Mesenchymal stem cell (in vitro differentiated cells and primary cell): ENCODE results near the gene PRPF19.

Experiments used
- DNase-seq: peaks from one replicate; pipeline ENCODE4 v3.0.0-alpha.2; 2013
- H2AFZ ChIP-seq: one replicate; pipeline ENCODE4 v1.6.1; 2013; ENCODE audit warnings: low read depth, mild to moderate bottlenecking, control low read depth, inconsistent platforms, low read length, moderate library complexity
- H2AK5ac ChIP-seq: 2 replicates; pipeline ENCODE4 v1.6.1; 2013; ENCODE audit warnings: low read length, moderate library complexity, mild to moderate bottlenecking, inconsistent platforms; ENCODE audit not compliant: severe bottlenecking
- H2BK120ac ChIP-seq: one replicate; pipeline ENCODE4 v1.6.1; 2013; ENCODE audit warnings: low read depth, mild to moderate bottlenecking, inconsistent platforms, low read length, moderate library complexity
- H2BK12ac ChIP-seq, 2 experiments: one replicate each; pipeline ENCODE4 v1.6.1; 2013; ENCODE audit warnings: inconsistent platforms in 2 of 2, low read length in 2 of 2, mild to moderate bottlenecking in 2 of 2, moderate library complexity in 2 of 2, control low read depth in 1 of 2
- H2BK15ac ChIP-seq: one replicate; pipeline ENCODE4 v1.6.1; 2013; ENCODE audit warnings: mild to moderate bottlenecking, low read depth, inconsistent platforms; ENCODE audit not compliant: poor library complexity, severe bottlenecking
- H2BK5ac ChIP-seq: 2 replicates; pipeline ENCODE4 v1.6.1; 2013; ENCODE audit warnings: low read depth, mild to moderate bottlenecking, low read length, control low read depth, inconsistent platforms; ENCODE audit not compliant: poor library complexity, severe bottlenecking
- H3K14ac ChIP-seq, 2 experiments: one replicate each; pipeline ENCODE4 v1.6.1; 2013; ENCODE audit warnings: inconsistent platforms in 2 of 2, low read length in 2 of 2, control low read depth in 1 of 2, mild to moderate bottlenecking in 1 of 2, moderate library complexity in 1 of 2
- H3K18ac ChIP-seq, 2 experiments: one replicate each; pipeline ENCODE4 v1.6.1; 2013; ENCODE audit warnings: inconsistent platforms in 2 of 2, low read length in 2 of 2, control low read depth in 1 of 2, low read depth in 1 of 2, mild to moderate bottlenecking in 1 of 2
- H3K23ac ChIP-seq, 2 experiments: one replicate each; pipeline ENCODE4 v1.6.1; 2013; ENCODE audit warnings: inconsistent platforms in 2 of 2, low read length in 2 of 2, mild to moderate bottlenecking in 2 of 2, moderate library complexity in 2 of 2, control low read depth in 1 of 2
- H3K27ac ChIP-seq: 2 replicates; pipeline ENCODE4 v1.5.1; 2013; ENCODE audit warnings: mild to moderate bottlenecking, moderate library complexity, low read length, control low read depth, inconsistent platforms; ENCODE audit not compliant: poor library complexity, severe bottlenecking
- H3K27me3 ChIP-seq, 2 experiments: 2 replicates each; pipeline versions ENCODE4 v1.6.1 to v1.7.0; 2013; ENCODE audit warnings: low read length in 2 of 2, mild to moderate bottlenecking in 2 of 2, moderate library complexity in 2 of 2, control low read depth in 1 of 2, inconsistent platforms in 1 of 2; ENCODE audit not compliant: control insufficient read depth in 1 of 2, insufficient read depth in 1 of 2
- H3K36me3 ChIP-seq, 2 experiments: 2 replicates each; pipeline versions ENCODE4 v1.6.1 to v1.7.0; 2013; ENCODE audit warnings: low read length in 2 of 2, control low read depth in 1 of 2, inconsistent platforms in 1 of 2, low read depth in 1 of 2, mild to moderate bottlenecking in 1 of 2; ENCODE audit not compliant: insufficient read depth in 2 of 2, control insufficient read depth in 1 of 2
- H3K4ac ChIP-seq, 2 experiments: one replicate each; pipeline ENCODE4 v1.6.1; 2013; ENCODE audit warnings: inconsistent platforms in 2 of 2, low read length in 2 of 2, mild to moderate bottlenecking in 2 of 2, moderate library complexity in 2 of 2, control low read depth in 1 of 2, low read depth in 1 of 2
- H3K4me1 ChIP-seq: 2 replicates; pipeline ENCODE4 v1.6.1; 2013; ENCODE audit warnings: low read depth, low read length, control low read depth; ENCODE audit not compliant: control insufficient read depth, insufficient read depth
- H3K4me2 ChIP-seq: 2 replicates; pipeline ENCODE4 v1.6.1; 2013; ENCODE audit warnings: low read length, mild to moderate bottlenecking, inconsistent platforms; ENCODE audit not compliant: poor library complexity, severe bottlenecking
- H3K4me3 ChIP-seq, 2 experiments: 2 replicates each; pipeline versions ENCODE4 v1.5.1 to v1.7.0; 2013; ENCODE audit warnings: low read length in 2 of 2, mild to moderate bottlenecking in 2 of 2, control low read depth in 1 of 2, low read depth in 1 of 2; ENCODE audit not compliant: insufficient read depth in 1 of 2
- H3K79me1 ChIP-seq: replicated peaks from 2 replicates; pipeline ENCODE4 v1.6.1; 2013; ENCODE audit warnings: mild to moderate bottlenecking, control low read depth, low read length, inconsistent platforms; ENCODE audit not compliant: poor library complexity, severe bottlenecking
- H3K9ac ChIP-seq: 2 replicates; pipeline ENCODE4 v1.7.0; 2013; ENCODE audit warnings: mild to moderate bottlenecking, low read length, moderate library complexity
- H3K9me3 ChIP-seq: 2 replicates; pipeline ENCODE4 v1.7.0; 2013; ENCODE audit warnings: mild to moderate bottlenecking, low read length; ENCODE audit not compliant: control insufficient read depth
- H4K8ac ChIP-seq: one replicate; pipeline ENCODE4 v1.6.1; 2013; ENCODE audit warnings: inconsistent platforms, mild to moderate bottlenecking, low read length, moderate library complexity
- H4K91ac ChIP-seq: one replicate; pipeline ENCODE4 v1.6.1; 2013; ENCODE audit warnings: mild to moderate bottlenecking, low read length, inconsistent platforms
- WGBS: methylation state at CpG from one replicate; pipeline ENCODE4 v1.1.7; 2013; ENCODE audit warnings: mixed read lengths; 5-methylcytosine and 5-hydroxymethylcytosine counted together

The PRPF19 gene

DNA sequence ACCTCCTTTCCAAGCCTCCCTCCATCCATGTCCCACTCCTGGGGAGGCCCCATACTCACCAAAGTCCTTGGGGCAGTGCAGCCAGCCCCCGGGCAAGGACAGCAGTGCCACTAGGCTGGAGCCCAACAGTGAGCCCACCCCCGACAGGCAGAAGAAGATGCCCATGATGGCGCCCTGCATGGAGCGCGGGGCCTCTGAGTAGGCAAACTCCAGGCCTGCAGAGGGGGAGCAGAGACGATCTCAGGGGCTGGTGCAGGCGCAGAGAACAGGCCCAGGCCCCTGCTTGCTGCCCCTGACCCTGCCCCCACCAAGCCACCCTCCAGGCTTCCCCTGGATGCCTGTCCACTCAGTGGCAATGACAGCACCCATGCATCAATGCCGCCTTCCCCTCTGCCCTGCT is 31.4 kb upstream of the PRPF19 start:
- no peak overlapping the region for H2BK12ac ChIP-seq
- H3K9me3 ChIP-seq, result no peaks in the 10 kb centered on the region
- H3K18ac ChIP-seq, result no peak overlapping the region
- H3K9ac ChIP-seq, result no peak overlapping the region
- no peak overlapping the region for H4K8ac ChIP-seq
- no peak overlapping the region for H2BK120ac ChIP-seq
- peaks cover 6% of the 10 kb centered on the region for H3K4me1 ChIP-seq
- no peak overlapping the region for H3K4ac ChIP-seq
- no peak overlapping the region for H4K91ac ChIP-seq
- no peak for DNase-seq
- no peaks in the 10 kb centered on the region for H3K79me1 ChIP-seq
- H2BK5ac ChIP-seq, result no peak overlapping the region
- H2AK5ac ChIP-seq, result no peak overlapping the region
- H3K4me2 ChIP-seq, result no peak overlapping the region
- no peak overlapping the region for H3K4me3 ChIP-seq
- H3K36me3 ChIP-seq, result peaks cover 33 to 78% of the 10 kb centered on the region in 2 experiments
- H3K27ac ChIP-seq, result no peak overlapping the region
- no peaks in the 10 kb centered on the region for H3K27me3 ChIP-seq
- 94% methylated on average over 8 of the region's 8 CpGs for WGBS
- no peak overlapping the region for H2AFZ ChIP-seq
- no peak overlapping the region for H3K23ac ChIP-seq
- H2BK15ac ChIP-seq, result no peak overlapping the region
- H3K14ac ChIP-seq, result no peak overlapping the region

- Histone ChIP-seq H3K4me1 (peaks cover 9% of the 10 kb centered on the region), H2BK5ac (no peak overlapping the region), H3K9ac (no peak overlapping the region), H2AK5ac (no peak overlapping the region), H3K27ac (no peak overlapping the region), H3K23ac (no peak overlapping the region), H3K4me3 (no peak overlapping the region), H3K4me2 (no peak overlapping the region), H3K36me3 (peaks cover 27 to 75% of the 10 kb centered on the region in 2 experiments), H3K18ac (no peak overlapping the region), H3K9me3 (no peaks in the 10 kb centered on the region), H2BK15ac (no peak overlapping the region), H3K4ac (no peak overlapping the region), H3K79me1 (no peaks in the 10 kb centered on the region), H4K91ac (no peak overlapping the region), H2BK12ac (no peak overlapping the region), H2AFZ (no peak overlapping the region), H4K8ac (no peak overlapping the region), H3K27me3 (no peaks in the 10 kb centered on the region), H2BK120ac (no peak overlapping the region), H3K14ac (no peak overlapping the region)
- WGBS, result 93% methylated on average over 12 of the region's 12 CpGs
- DNase-seq, result no peak
These were observed 30.8 kb upstream of the PRPF19 start for GRCh38 chr11:60937144-60937527.

DNA sequence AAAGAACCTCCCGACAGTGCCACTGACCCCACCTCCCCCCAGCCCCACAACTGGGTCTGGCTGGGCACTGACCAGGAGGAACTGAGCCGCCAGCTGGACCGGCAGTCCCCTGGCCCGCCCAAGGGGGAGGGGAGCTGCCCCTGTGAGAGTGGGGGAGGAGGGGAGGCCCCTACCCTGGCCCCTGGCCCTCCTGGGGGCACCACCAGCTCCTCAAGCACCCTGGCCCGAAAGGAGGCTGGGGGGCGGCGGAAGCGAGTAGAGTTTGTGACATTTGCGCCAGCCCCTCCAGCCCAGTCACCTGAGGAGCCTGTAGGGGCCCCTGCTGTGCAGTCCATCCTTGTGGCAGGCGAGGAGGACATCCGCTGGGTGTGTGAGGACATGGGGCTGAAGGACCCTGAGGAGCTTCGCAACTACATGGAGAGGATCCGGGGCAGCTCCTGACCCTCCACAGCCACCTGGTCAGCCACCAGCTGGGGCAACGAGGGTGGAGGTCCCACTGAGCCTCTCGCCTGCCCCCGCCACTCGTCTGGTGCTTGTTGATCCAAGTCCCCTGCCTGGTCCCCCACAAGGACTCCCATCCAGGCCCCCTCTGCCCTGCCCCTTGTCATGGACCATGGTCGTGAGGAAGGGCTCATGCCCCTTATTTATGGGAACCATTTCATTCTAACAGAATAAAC is 30.2 kb upstream of the PRPF19 start:
- H3K4me1 ChIP-seq, result peaks cover 9% of the 10 kb centered on the region
- H3K36me3 ChIP-seq, result peaks cover 22 to 75% of the 10 kb centered on the region in 2 experiments
- H3K4me3 ChIP-seq, result no peak overlapping the region
- no peak overlapping the region for H4K8ac ChIP-seq
- H3K18ac ChIP-seq, result no peak overlapping the region
- no peak overlapping the region for H3K23ac ChIP-seq
- no peak overlapping the region for H2BK12ac ChIP-seq
- H3K14ac ChIP-seq, result no peak overlapping the region
- H2BK5ac ChIP-seq, result no peak overlapping the region
- H2BK15ac ChIP-seq, result no peak overlapping the region
- no peak for DNase-seq
- H2AFZ ChIP-seq, result no peak overlapping the region
- H3K9ac ChIP-seq, result no peak overlapping the region
- H3K4me2 ChIP-seq, result no peak overlapping the region
- H2AK5ac ChIP-seq, result no peak overlapping the region
- H3K27ac ChIP-seq, result no peak overlapping the region
- 90% methylated on average over 17 of the region's 18 CpGs for WGBS
- no peak overlapping the region for H4K91ac ChIP-seq
- H3K27me3 ChIP-seq, result no peaks in the 10 kb centered on the region
- H3K9me3 ChIP-seq, result no peaks in the 10 kb centered on the region
- H2BK120ac ChIP-seq, result no peak overlapping the region
- H3K4ac ChIP-seq, result no peak overlapping the region
- no peaks in the 10 kb centered on the region for H3K79me1 ChIP-seq

- 91% methylated on average over 21 of the region's 27 CpGs for WGBS
- Histone ChIP-seq H3K18ac (no peak overlapping the region), H3K4ac (no peak overlapping the region)
These were observed 29.5 kb upstream of the PRPF19 start for GRCh38 chr11:60935676-60936442.

More at GRCh38 chr11:60935676-60936442, 29.5 kb upstream of the PRPF19 start:
- no peak for DNase-seq
- Histone ChIP-seq H3K4me3 (no peak overlapping the region), H3K23ac (no peak overlapping the region), H3K14ac (no peak overlapping the region), H3K9me3 (no peaks in the 10 kb centered on the region), H3K27ac (no peak overlapping the region), H3K4me2 (no peak overlapping the region), H3K79me1 (no peaks in the 10 kb centered on the region), H3K27me3 (no peaks in the 10 kb centered on the region), H3K36me3 (peaks cover 14 to 78% of the 10 kb centered on the region in 2 experiments), H2BK12ac (no peak overlapping the region), H2BK120ac (no peak overlapping the region), H2AFZ (no peak overlapping the region), H2AK5ac (no peak overlapping the region), H4K8ac (no peak overlapping the region), H3K4me1 (peaks cover 9% of the 10 kb centered on the region), H3K9ac (no peak overlapping the region), H2BK15ac (no peak overlapping the region), H4K91ac (no peak overlapping the region), H2BK5ac (no peak overlapping the region)
